H1 (cell line): Measurements from ENCODE around the gene FNDC7. TPM values are rescaled to one million over a fixed set of nuclear protein-coding genes. Genes with fewer than 3 reads are reported as not detected.

Experiments used
- BACH1 ChIP-seq: IDR thresholded peaks from 2 replicates; pipeline ENCODE4 v1.6.1; 2012; ENCODE audit warnings: low read length, improper control_type of control experiment
- GABPA ChIP-seq: IDR thresholded peaks from 2 replicates; pipeline ENCODE4 v1.6.1; 2011; ENCODE audit warnings: mild to moderate bottlenecking, low read length, moderate library complexity, borderline replicate concordance; ENCODE audit not compliant: insufficient read depth
- GTF2F1 ChIP-seq: IDR thresholded peaks from 2 replicates; pipeline ENCODE4 v1.6.1; 2012; ENCODE audit warnings: low read depth, low read length, improper control_type of control experiment, borderline replicate concordance
- HDAC6 ChIP-seq: IDR thresholded peaks from one replicate; pipeline ENCODE4 v1.7.1; 2012; ENCODE audit warnings: low read depth, mild to moderate bottlenecking, inconsistent platforms, low read length, moderate library complexity
- KDM4A ChIP-seq: IDR thresholded peaks from one replicate; pipeline ENCODE4 v1.7.1; 2012; ENCODE audit warnings: low read depth, mild to moderate bottlenecking, moderate library complexity, low read length, inconsistent platforms; ENCODE audit not compliant: severe bottlenecking
- KDM5A ChIP-seq: fragments of 200-600 bp; IDR thresholded peaks from 2 replicates; pipeline ENCODE4 v1.7.1; 2012; ENCODE audit warnings: mild to moderate bottlenecking, low read length, inconsistent platforms, mixed read lengths
- PHF8 ChIP-seq: fragments of 200-600 bp; sonication (generic); conservative IDR thresholded peaks from 2 replicates; pipeline ENCODE4 v1.7.1; 2012; ENCODE audit warnings: low read depth, mild to moderate bottlenecking, inconsistent platforms, low read length, moderate library complexity
- POU5F1 ChIP-seq: IDR thresholded peaks from 2 replicates; pipeline ENCODE4 v1.6.1; 2011; ENCODE audit warnings: low read depth, mild to moderate bottlenecking, low read length, moderate library complexity
- RAD21 ChIP-seq, 2 experiments: IDR thresholded peaks in 1 of 2; conservative IDR thresholded peaks in 1 of 2; 2 replicates each; pipeline ENCODE4 v1.6.1; 2011; ENCODE audit warnings: low read depth in 2 of 2, low read length in 2 of 2, improper control_type of control experiment in 1 of 2, inconsistent platforms in 1 of 2, mild to moderate bottlenecking in 1 of 2, moderate library complexity in 1 of 2
- SAP30 ChIP-seq: fragments of 300-600 bp; sonication (generic); IDR thresholded peaks from 2 replicates; pipeline ENCODE4 v1.7.1; 2012; ENCODE audit warnings: low read length, moderate library complexity, mild to moderate bottlenecking, inconsistent platforms; ENCODE audit not compliant: insufficient read depth, insufficient replicate concordance
- SIX5 ChIP-seq: IDR thresholded peaks from 2 replicates; pipeline ENCODE4 v1.6.1; 2011; ENCODE audit warnings: mild to moderate bottlenecking, low read depth, low read length
- SP4 ChIP-seq: IDR thresholded peaks from 2 replicates; pipeline ENCODE4 v1.6.1; 2012; ENCODE audit warnings: low read length, inconsistent platforms
- TEAD4 ChIP-seq: IDR thresholded peaks from 2 replicates; pipeline ENCODE4 v1.6.1; 2012; ENCODE audit warnings: low read depth, low read length, inconsistent platforms, mixed read lengths
- YY1 ChIP-seq: IDR thresholded peaks from 2 replicates; pipeline ENCODE4 v1.6.1; 2011; ENCODE audit warnings: low read depth, mild to moderate bottlenecking, low read length
- polyA plus RNA-seq, 7 experiments: library from polyadenylated mRNA; depleted of rRNA in 3 of 7; stranded (reverse) in 5 of 7; unstranded in 2 of 7; fragments of >200 nt in 5 of 7; fragments of 200-250 nt in 2 of 7; gene quantifications; 1 replicate in 5 of 7; 2 replicates in 1 of 7; 4 replicates in 1 of 7; pipeline versions ENCODE4 v1.2.1 to v1.2.3, GENCODE V29; 2011 to 2013; ENCODE audit warnings: missing spikeins in 2 of 7, mixed read lengths in 2 of 7
- total RNA-seq: library from RNA; stranded (reverse); fragmentation: NEBNext Ultra II Directional; extraction: Animal tissue kit (Norgen Biotek cat#: 25700); gene quantifications from 2 replicates; pipeline ENCODE4 v1.2.1, GENCODE V29; 2021
- TF ChIP-seq, protein P1 (sequence below), 3 experiments: IDR thresholded peaks; 1 replicate in 2 of 3; 2 replicates in 1 of 3; pipeline versions ENCODE4 v1.5.1 to v1.6.1; 2011; ENCODE audit warnings: low read length in 3 of 3, mild to moderate bottlenecking in 3 of 3, inconsistent platforms in 2 of 3, low read depth in 1 of 3, moderate library complexity in 1 of 3; ENCODE audit not compliant: insufficient read depth in 1 of 3; ENCODE audit errors: control extremely low read depth in 1 of 3
- TF ChIP-seq, protein P2 (sequence below): IDR thresholded peaks from 2 replicates; pipeline ENCODE4 v1.6.1; 2012; ENCODE audit warnings: inconsistent platforms
- TF ChIP-seq, protein P3 (sequence below): IDR thresholded peaks from 2 replicates; pipeline ENCODE4 v1.6.1; 2012; ENCODE audit warnings: inconsistent platforms
- TF ChIP-seq, protein P4 (sequence below): IDR thresholded peaks from 2 replicates; pipeline ENCODE4 v1.6.1; 2012; ENCODE audit warnings: low read length, inconsistent platforms

Gene FNDC7
- total and polyA plus RNA-seq, 2 of the 8 experiments (the other 6 are each of a cell fraction or from before 2014, with no cell fraction given), result 0.13 to 0.20 TPM

DNA sequence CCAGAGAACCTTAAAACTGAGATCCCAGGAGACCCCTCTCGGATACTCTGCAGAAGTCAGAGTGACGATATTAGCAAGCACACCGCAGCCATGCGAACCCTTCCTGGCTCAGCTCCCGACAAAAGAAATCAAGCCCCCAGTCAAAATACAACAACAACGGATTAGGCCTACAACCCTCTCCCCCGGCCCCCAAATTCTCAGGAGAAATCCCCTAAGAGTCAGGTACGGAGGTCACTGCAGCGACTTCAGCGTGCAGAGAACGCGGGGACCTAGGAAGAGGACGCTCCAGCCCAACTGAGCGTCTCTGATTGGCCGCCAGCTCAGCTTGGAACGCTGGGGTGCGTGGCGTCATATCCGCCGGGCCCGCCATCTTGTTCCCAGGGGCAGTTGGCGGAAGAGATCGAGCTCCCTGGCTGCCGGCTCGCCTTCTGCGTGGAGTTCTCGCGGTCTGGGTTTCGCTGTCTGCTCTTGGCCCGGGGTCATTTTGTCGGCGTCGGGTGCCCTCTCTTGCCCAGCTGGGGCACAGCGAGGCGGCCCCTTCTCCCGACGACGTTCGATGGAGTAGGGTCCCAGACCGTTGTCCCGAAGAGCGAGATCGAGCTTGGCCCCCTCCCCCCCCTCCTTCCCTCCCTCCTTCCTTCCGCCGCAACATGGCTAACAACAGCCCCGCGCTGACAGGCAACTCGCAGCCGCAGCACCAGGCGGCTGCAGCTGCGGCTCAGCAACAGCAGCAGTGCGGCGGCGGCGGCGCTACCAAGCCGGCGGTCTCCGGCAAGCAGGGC lies 20.6 kb upstream of the FNDC7 start, which contains the start of gene PRPF38B (continued):
- TF ChIP-seq SAP30 (no peak), KDM5A (peak; percentile 53; the same call in 1 of the 2 replicates), POU5F1 (no peak), HDAC6 (no peak), BACH1 (no peak), PHF8 (peak; percentile 96), SP4 (no peak), GABPA (peak; percentile 69; the same call in 1 of the 2 replicates), TEAD4 (peak; percentile 18; the same call in 1 of the 2 replicates), RAD21 (IDR thresholded peaks at IDR 0.05 in 1 of 2, conservative IDR thresholded peaks at IDR 0.05 in 1 of 2; ENCODE audit: low read depth in 2 of 2, low read length in 2 of 2) (peak in 1 of 2 experiments; percentile 13; a peak in 2 of 4 replicates), YY1 (peak; percentile 96), SIX5 (no peak), GTF2F1 (peak; percentile 74; the same call in 1 of the 2 replicates), KDM4A (peak; percentile 70)
- TF ChIP-seq, protein P1, sequence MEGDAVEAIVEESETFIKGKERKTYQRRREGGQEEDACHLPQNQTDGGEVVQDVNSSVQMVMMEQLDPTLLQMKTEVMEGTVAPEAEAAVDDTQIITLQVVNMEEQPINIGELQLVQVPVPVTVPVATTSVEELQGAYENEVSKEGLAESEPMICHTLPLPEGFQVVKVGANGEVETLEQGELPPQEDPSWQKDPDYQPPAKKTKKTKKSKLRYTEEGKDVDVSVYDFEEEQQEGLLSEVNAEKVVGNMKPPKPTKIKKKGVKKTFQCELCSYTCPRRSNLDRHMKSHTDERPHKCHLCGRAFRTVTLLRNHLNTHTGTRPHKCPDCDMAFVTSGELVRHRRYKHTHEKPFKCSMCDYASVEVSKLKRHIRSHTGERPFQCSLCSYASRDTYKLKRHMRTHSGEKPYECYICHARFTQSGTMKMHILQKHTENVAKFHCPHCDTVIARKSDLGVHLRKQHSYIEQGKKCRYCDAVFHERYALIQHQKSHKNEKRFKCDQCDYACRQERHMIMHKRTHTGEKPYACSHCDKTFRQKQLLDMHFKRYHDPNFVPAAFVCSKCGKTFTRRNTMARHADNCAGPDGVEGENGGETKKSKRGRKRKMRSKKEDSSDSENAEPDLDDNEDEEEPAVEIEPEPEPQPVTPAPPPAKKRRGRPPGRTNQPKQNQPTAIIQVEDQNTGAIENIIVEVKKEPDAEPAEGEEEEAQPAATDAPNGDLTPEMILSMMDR (IDR thresholded peaks at IDR 0.05; ENCODE audit: control extremely low read depth in 1 of 3, insufficient read depth in 1 of 3, low read depth in 1 of 3, low read length in 3 of 3), result no peak
- TF ChIP-seq, protein P2, sequence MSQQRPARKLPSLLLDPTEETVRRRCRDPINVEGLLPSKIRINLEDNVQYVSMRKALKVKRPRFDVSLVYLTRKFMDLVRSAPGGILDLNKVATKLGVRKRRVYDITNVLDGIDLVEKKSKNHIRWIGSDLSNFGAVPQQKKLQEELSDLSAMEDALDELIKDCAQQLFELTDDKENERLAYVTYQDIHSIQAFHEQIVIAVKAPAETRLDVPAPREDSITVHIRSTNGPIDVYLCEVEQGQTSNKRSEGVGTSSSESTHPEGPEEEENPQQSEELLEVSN, result 0 out of 2 replicates have a peak, but pooled peaks have one; percentile 39
- TF ChIP-seq, protein P3, sequence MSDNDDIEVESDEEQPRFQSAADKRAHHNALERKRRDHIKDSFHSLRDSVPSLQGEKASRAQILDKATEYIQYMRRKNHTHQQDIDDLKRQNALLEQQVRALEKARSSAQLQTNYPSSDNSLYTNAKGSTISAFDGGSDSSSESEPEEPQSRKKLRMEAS, result peak; percentile 81
- TF ChIP-seq, protein P4, sequence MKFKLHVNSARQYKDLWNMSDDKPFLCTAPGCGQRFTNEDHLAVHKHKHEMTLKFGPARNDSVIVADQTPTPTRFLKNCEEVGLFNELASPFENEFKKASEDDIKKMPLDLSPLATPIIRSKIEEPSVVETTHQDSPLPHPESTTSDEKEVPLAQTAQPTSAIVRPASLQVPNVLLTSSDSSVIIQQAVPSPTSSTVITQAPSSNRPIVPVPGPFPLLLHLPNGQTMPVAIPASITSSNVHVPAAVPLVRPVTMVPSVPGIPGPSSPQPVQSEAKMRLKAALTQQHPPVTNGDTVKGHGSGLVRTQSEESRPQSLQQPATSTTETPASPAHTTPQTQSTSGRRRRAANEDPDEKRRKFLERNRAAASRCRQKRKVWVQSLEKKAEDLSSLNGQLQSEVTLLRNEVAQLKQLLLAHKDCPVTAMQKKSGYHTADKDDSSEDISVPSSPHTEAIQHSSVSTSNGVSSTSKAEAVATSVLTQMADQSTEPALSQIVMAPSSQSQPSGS, result 0 out of 2 replicates have a peak, but pooled peaks have one; percentile 65
